WTC11 (cell line): ENCODE results near the gene PRPF31. TPM values are rescaled to one million over a fixed set of nuclear protein-coding genes. Genes with fewer than 3 reads are reported as not detected.

Source experiments
- ATAC-seq: fragments of 200-7000 bp; cut with Tn5 transposase; 2 replicates; pipeline ENCODE4 v1.10.0; 2021; ENCODE audit warnings: mild to moderate bottlenecking, moderate library complexity
- CTCF ChIA-PET: fragments of 300-600 bp; sonication (Branson Sonifier 250); formaldehyde crosslinking; loops from one replicate; lab custom pipeline; 2021; ENCODE audit warnings: antibody characterized with exemption; lab: Charles Lee
- POLR2A ChIA-PET: fragments of 350-600 bp; sonication (Branson Sonifier 250); formaldehyde crosslinking; loops from one replicate; lab custom pipeline; 2021; ENCODE audit warnings: antibody characterized with exemption; lab: Charles Lee
- DNase-seq: peaks from one replicate; pipeline ENCODE4 v3.0.0; 2021; ENCODE audit warnings: low spot score
- H3K27ac Mint-ChIP-seq: 2 replicates; pipeline ENCODE4 v1.8.0; 2021; ENCODE audit warnings: mixed read lengths
- H3K27me3 Mint-ChIP-seq: 2 replicates; pipeline ENCODE4 v1.8.0; 2021; ENCODE audit warnings: low read depth, mild to moderate bottlenecking, moderate library complexity, mixed read lengths
- H3K36me3 Mint-ChIP-seq: 2 replicates; pipeline ENCODE4 v1.8.0; 2021; ENCODE audit warnings: mixed read lengths
- H3K4me1 Mint-ChIP-seq: 2 replicates; pipeline ENCODE4 v1.8.0; 2022; ENCODE audit warnings: mixed read lengths
- H3K4me3 Mint-ChIP-seq: 2 replicates; pipeline ENCODE4 v1.8.0; 2021; ENCODE audit warnings: mild to moderate bottlenecking, moderate library complexity, mixed read lengths
- H3K9me3 Mint-ChIP-seq: 2 replicates; pipeline ENCODE4 v1.8.0; 2021; ENCODE audit warnings: mixed read lengths
- ATF3 ChIP-seq: sonication (generic); formaldehyde crosslinking; conservative IDR thresholded peaks from 2 replicates; pipeline ENCODE4 v1.8.1; 2022; ENCODE audit warnings: mild to moderate bottlenecking, missing genetic modification reagents
- CBFB ChIP-seq: sonication (generic); formaldehyde crosslinking; IDR thresholded peaks from 2 replicates; pipeline ENCODE4 v1.8.1; 2022; ENCODE audit warnings: mild to moderate bottlenecking, low read depth, missing genetic modification reagents
- CDX4 ChIP-seq: fragments of 250-450 bp; sonication (Bioruptor Pico); IDR thresholded peaks from 2 replicates; pipeline ENCODE4 v1.9.0; 2021; ENCODE audit warnings: moderate library complexity, mild to moderate bottlenecking, inconsistent platforms, borderline replicate concordance
- CREM ChIP-seq: sonication (generic); formaldehyde crosslinking; IDR thresholded peaks from 2 replicates; pipeline ENCODE4 v1.8.1; 2022; ENCODE audit warnings: mild to moderate bottlenecking, missing genetic modification reagents, moderate library complexity
- ESRRA ChIP-seq: sonication (generic); formaldehyde crosslinking; IDR thresholded peaks from 2 replicates; pipeline ENCODE4 v1.8.1; 2022; ENCODE audit warnings: mild to moderate bottlenecking, missing genetic modification reagents, borderline replicate concordance
- FOXK1 ChIP-seq: sonication (generic); formaldehyde crosslinking; IDR thresholded peaks from 2 replicates; pipeline ENCODE4 v1.8.0; 2022; ENCODE audit warnings: mild to moderate bottlenecking, moderate library complexity, missing genetic modification reagents
- GABPB1 ChIP-seq: sonication (generic); formaldehyde crosslinking; IDR thresholded peaks from 2 replicates; pipeline ENCODE4 v1.8.1; 2023; ENCODE audit warnings: mild to moderate bottlenecking, missing genetic modification reagents
- GRHL2 ChIP-seq: fragments of 250-450 bp; sonication (Bioruptor Pico); IDR thresholded peaks from 2 replicates; pipeline ENCODE4 v1.8.0; 2022; ENCODE audit warnings: mild to moderate bottlenecking, moderate library complexity; ENCODE audit not compliant: insufficient replicate concordance, severe bottlenecking
- KAT7 ChIP-seq: sonication (generic); formaldehyde crosslinking; IDR thresholded peaks from 2 replicates; pipeline ENCODE4 v1.8.1; 2023; ENCODE audit warnings: missing genetic modification reagents, mild to moderate bottlenecking, borderline replicate concordance
- MYBL2 ChIP-seq: sonication (generic); formaldehyde crosslinking; IDR thresholded peaks from 2 replicates; pipeline ENCODE4 v1.8.1; 2023; ENCODE audit warnings: mild to moderate bottlenecking, moderate library complexity, missing genetic modification reagents
- NFYB ChIP-seq: sonication (generic); formaldehyde crosslinking; conservative IDR thresholded peaks from 2 replicates; pipeline ENCODE4 v1.8.0; 2022; ENCODE audit warnings: low read depth, missing genetic modification reagents
- SMAD4 ChIP-seq: sonication (generic); formaldehyde crosslinking; IDR thresholded peaks from 2 replicates; pipeline ENCODE4 v1.8.0; 2022; ENCODE audit warnings: mild to moderate bottlenecking, missing genetic modification reagents
- TEAD4 ChIP-seq: sonication (generic); formaldehyde crosslinking; IDR thresholded peaks from 2 replicates; pipeline ENCODE4 v1.8.0; 2022; ENCODE audit warnings: mild to moderate bottlenecking, missing genetic modification reagents
- ZNF219 ChIP-seq: sonication (generic); formaldehyde crosslinking; IDR thresholded peaks from 2 replicates; pipeline ENCODE4 v1.8.0; 2023; ENCODE audit warnings: missing genetic modification reagents, mild to moderate bottlenecking, borderline replicate concordance
- ZNF416 ChIP-seq: fragments of 250-450 bp; sonication (Bioruptor Pico); IDR thresholded peaks from 2 replicates; pipeline ENCODE4 v1.9.0; 2021; ENCODE audit warnings: mild to moderate bottlenecking, inconsistent platforms
- ZNF532 ChIP-seq: fragments of 250-450 bp; sonication (Bioruptor Pico); IDR thresholded peaks from 2 replicates; pipeline ENCODE4 v1.9.0; 2021; ENCODE audit warnings: mild to moderate bottlenecking, borderline replicate concordance
- total RNA-seq: library from RNA; stranded (reverse); gene quantifications from 3 replicates; pipeline ENCODE4 v1.2.3, GENCODE V29; 2021
- TF ChIP-seq, protein P1 (sequence below): sonication (generic); formaldehyde crosslinking; IDR thresholded peaks from 2 replicates; pipeline ENCODE4 v1.8.1; 2022; ENCODE audit warnings: mild to moderate bottlenecking, moderate library complexity, missing genetic modification reagents
- TF ChIP-seq, protein P2 (sequence below): sonication (generic); formaldehyde crosslinking; IDR thresholded peaks from 2 replicates; pipeline ENCODE4 v1.8.0; 2022; ENCODE audit warnings: mild to moderate bottlenecking, missing genetic modification reagents
- TF ChIP-seq, protein P3 (sequence below): sonication (generic); formaldehyde crosslinking; IDR thresholded peaks from 2 replicates; pipeline ENCODE4 v1.8.0; 2023; ENCODE audit warnings: mild to moderate bottlenecking, missing genetic modification reagents
- TF ChIP-seq, protein P4 (sequence below): fragments of 250-450 bp; sonication (Bioruptor Pico); IDR thresholded peaks from 2 replicates; pipeline ENCODE4 v1.9.0; 2021; ENCODE audit warnings: mild to moderate bottlenecking
- TF ChIP-seq, protein P5 (sequence below): sonication (generic); formaldehyde crosslinking; IDR thresholded peaks from 2 replicates; pipeline ENCODE4 v1.8.1; 2022; ENCODE audit warnings: low read depth, mild to moderate bottlenecking, moderate library complexity, missing genetic modification reagents, borderline replicate concordance

Gene PRPF31
- total RNA-seq, 1 experiment from 2014 or later = 92.8 TPM

DNA sequence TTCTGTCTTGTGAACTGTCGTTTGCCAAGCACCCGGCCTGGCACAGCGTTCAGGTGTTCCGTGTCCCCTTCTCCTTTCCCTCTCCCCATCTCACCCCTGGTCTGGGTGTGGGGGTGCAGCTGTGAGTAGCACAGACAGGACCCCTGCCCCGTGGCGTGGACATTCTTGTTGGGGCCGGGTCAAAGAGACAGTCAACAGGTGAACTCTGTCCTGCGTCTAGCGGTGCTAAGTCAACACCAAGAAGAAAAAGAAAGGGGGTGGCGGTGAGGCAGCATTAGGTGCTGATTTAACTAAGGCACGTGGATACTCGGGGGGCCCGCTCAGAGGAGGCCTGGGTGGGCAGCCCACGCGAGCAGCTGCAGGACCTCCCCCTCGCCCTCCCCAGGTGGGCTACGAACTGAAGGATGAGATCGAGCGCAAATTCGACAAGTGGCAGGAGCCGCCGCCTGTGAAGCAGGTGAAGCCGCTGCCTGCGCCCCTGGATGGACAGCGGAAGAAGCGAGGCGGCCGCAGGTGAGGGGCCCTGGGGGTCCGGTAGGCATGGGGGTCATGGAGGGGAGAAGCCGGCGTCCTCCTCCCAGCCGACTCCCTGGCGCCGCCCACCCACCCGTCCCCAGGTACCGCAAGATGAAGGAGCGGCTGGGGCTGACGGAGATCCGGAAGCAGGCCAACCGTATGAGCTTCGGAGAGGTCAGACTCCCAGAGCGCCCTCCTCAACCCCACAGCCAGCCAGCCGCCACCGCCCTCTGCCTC, 12.3 kb downstream of the PRPF31 start:
- no peak overlapping the region for H3K4me3 Mint-ChIP-seq
- POLR2A ChIA-PET = no interaction called here
- H3K9me3 Mint-ChIP-seq = no peaks in the 10 kb centered on the region
- H3K27ac Mint-ChIP-seq = no peak overlapping the region
- peaks cover 56% of the 10 kb centered on the region for H3K36me3 Mint-ChIP-seq
- CTCF ChIA-PET = no interaction called here
- no peak for TF ChIP-seq CREM (CRISPR knock-in tag)
- no peak for TF ChIP-seq CBFB (CRISPR knock-in tag)
- no peak for TF ChIP-seq TEAD4 (CRISPR knock-in tag)
- TF ChIP-seq CDX4 (CRISPR knock-in tag) = no peak
- no peak for TF ChIP-seq SMAD4 (CRISPR knock-in tag)
- TF ChIP-seq NFYB = no peak
- no peak for TF ChIP-seq GRHL2 (CRISPR knock-in tag)
- TF ChIP-seq FOXK1 (CRISPR knock-in tag) = no peak
- no peak for TF ChIP-seq KAT7
- TF ChIP-seq GABPB1 = no peak
- TF ChIP-seq MYBL2 = no peak
- no peak for TF ChIP-seq ZNF532 (CRISPR knock-in tag)
- TF ChIP-seq, protein P1, sequence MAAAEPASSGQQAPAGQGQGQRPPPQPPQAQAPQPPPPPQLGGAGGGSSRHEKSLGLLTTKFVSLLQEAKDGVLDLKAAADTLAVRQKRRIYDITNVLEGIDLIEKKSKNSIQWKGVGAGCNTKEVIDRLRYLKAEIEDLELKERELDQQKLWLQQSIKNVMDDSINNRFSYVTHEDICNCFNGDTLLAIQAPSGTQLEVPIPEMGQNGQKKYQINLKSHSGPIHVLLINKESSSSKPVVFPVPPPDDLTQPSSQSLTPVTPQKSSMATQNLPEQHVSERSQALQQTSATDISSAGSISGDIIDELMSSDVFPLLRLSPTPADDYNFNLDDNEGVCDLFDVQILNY (CRISPR knock-in tag) = no peak
- no peak for TF ChIP-seq ESRRA (CRISPR knock-in tag)
- no peak for TF ChIP-seq ZNF416 (CRISPR knock-in tag)
- TF ChIP-seq ZNF219 (CRISPR knock-in tag) = no peak
- TF ChIP-seq, protein P2, sequence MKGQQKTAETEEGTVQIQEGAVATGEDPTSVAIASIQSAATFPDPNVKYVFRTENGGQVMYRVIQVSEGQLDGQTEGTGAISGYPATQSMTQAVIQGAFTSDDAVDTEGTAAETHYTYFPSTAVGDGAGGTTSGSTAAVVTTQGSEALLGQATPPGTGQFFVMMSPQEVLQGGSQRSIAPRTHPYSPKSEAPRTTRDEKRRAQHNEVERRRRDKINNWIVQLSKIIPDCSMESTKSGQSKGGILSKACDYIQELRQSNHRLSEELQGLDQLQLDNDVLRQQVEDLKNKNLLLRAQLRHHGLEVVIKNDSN = no peak
- no peaks in the 10 kb centered on the region for H3K27me3 Mint-ChIP-seq
- no peak for DNase-seq
- ATAC-seq = no peak
- H3K4me1 Mint-ChIP-seq = no peaks in the 10 kb centered on the region

DNA sequence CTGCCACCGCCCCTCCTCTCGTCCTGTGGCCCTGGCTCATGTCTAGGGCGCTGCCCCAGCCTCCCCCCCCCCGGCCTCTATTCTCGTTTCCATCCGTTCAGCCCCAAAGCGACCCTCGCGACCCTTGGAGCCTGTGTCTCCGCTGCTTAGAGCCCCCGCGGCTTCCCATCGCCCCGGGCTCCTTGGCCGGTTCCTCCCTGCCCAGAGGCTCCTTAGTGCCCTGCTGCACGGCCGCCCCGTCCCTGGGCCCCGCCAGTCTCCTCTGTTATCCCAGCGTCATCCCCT, 12.8 kb downstream of the PRPF31 start:
- DNase-seq (no peak), ATAC-seq (no peak)
- Mint-ChIP-seq H3K4me1 (no peaks in the 10 kb centered on the region), H3K36me3 (peaks cover 51% of the 10 kb centered on the region), H3K27ac (no peak overlapping the region), H3K9me3 (no peaks in the 10 kb centered on the region), H3K27me3 (no peaks in the 10 kb centered on the region), H3K4me3 (no peak overlapping the region)
- POLR2A ChIA-PET = no interaction called here
- CTCF ChIA-PET = no interaction called here
- no peak for TF ChIP-seq ATF3
- TF ChIP-seq, protein P3, sequence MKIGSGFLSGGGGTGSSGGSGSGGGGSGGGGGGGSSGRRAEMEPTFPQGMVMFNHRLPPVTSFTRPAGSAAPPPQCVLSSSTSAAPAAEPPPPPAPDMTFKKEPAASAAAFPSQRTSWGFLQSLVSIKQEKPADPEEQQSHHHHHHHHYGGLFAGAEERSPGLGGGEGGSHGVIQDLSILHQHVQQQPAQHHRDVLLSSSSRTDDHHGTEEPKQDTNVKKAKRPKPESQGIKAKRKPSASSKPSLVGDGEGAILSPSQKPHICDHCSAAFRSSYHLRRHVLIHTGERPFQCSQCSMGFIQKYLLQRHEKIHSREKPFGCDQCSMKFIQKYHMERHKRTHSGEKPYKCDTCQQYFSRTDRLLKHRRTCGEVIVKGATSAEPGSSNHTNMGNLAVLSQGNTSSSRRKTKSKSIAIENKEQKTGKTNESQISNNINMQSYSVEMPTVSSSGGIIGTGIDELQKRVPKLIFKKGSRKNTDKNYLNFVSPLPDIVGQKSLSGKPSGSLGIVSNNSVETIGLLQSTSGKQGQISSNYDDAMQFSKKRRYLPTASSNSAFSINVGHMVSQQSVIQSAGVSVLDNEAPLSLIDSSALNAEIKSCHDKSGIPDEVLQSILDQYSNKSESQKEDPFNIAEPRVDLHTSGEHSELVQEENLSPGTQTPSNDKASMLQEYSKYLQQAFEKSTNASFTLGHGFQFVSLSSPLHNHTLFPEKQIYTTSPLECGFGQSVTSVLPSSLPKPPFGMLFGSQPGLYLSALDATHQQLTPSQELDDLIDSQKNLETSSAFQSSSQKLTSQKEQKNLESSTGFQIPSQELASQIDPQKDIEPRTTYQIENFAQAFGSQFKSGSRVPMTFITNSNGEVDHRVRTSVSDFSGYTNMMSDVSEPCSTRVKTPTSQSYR (CRISPR knock-in tag) = no peak
- TF ChIP-seq, protein P4, sequence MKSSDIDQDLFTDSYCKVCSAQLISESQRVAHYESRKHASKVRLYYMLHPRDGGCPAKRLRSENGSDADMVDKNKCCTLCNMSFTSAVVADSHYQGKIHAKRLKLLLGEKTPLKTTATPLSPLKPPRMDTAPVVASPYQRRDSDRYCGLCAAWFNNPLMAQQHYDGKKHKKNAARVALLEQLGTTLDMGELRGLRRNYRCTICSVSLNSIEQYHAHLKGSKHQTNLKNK (CRISPR knock-in tag) = no peak
- TF ChIP-seq, protein P2 = no peak
- TF ChIP-seq, protein P5, sequence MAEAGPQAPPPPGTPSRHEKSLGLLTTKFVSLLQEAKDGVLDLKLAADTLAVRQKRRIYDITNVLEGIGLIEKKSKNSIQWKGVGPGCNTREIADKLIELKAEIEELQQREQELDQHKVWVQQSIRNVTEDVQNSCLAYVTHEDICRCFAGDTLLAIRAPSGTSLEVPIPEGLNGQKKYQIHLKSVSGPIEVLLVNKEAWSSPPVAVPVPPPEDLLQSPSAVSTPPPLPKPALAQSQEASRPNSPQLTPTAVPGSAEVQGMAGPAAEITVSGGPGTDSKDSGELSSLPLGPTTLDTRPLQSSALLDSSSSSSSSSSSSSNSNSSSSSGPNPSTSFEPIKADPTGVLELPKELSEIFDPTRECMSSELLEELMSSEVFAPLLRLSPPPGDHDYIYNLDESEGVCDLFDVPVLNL (CRISPR knock-in tag) = no peak
- TF ChIP-seq CBFB (CRISPR knock-in tag) = no peak
- TF ChIP-seq TEAD4 (CRISPR knock-in tag) = no peak
